ENCODE data around the gene COX20. TPM values are rescaled to one million over a fixed set of nuclear protein-coding genes. Genes with fewer than 3 reads are reported as not detected.

The COX20 gene
- total RNA-seq, 1 experiment from 2014 or later, result 55.0 TPM

DNA sequence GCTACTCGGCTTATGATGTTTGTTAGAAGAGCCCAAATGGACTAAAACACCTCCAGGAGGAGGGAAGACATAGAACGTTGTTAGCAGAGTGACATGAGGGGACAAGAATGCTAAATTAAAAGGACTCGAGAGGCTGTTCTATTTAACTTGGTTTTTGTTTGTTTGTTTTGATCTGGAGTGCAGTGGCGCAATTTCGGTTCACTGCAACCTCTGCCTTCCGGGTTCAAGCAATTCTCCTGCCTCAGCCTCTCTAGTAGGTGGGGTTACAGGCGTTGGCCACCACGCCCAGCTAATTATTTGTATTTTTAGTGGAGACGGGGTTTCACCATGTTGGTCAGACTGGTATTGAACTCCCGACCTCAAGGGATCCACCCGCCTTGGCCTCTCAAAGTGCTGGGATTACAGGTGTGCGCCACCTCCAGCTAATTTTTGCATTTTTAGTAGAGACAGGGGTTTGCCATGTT lies 33.9 kb downstream of the COX20 start:
- H3K4me3 ChIP-seq (ENCODE audit: low read depth in 2 of 2, low read length in 2 of 2), result no peak overlapping the region
- BruUV-seq (replicated peaks), result no TSS peak
- H3K9me3 ChIP-seq (ENCODE audit: control insufficient read depth, insufficient read depth, low read depth, low read length), result no peaks in the 10 kb centered on the region
- H3K36me3 ChIP-seq (ENCODE audit: control insufficient read depth, insufficient read depth, low read length), result no peaks in the 10 kb centered on the region
- ChIA-PET CTCF (no interaction called here), POLR2A (no interaction called here)
- H3K27ac ChIP-seq (ENCODE audit: low read length), result no peak overlapping the region
- intact Hi-C loops (cut with micrococcal nuclease; ENCODE audit: unreplicated experiment) (no loop called here), in situ Hi-C loops (cut with HindIII; ENCODE audit: low pct_unique_long_range_greater_than_20kb, low sequenced_read_pairs) (no loop called here)
- no peak for ATAC-seq
- DNase-seq (ENCODE audit: low read depth, low spot score), result no peak
- TF ChIP-seq SIN3A (IDR thresholded peaks at IDR 0.05; ENCODE audit: borderline replicate concordance, insufficient read depth, low read depth, low read length) (no peak), POLR2AphosphoS5 (IDR thresholded peaks at IDR 0.05; ENCODE audit: low read depth, low read length) (no peak), TCF7L2 (IDR thresholded peaks at IDR 0.05; ENCODE audit: low read depth, low read length) (no peak)
- TF ChIP-seq, protein P1, sequence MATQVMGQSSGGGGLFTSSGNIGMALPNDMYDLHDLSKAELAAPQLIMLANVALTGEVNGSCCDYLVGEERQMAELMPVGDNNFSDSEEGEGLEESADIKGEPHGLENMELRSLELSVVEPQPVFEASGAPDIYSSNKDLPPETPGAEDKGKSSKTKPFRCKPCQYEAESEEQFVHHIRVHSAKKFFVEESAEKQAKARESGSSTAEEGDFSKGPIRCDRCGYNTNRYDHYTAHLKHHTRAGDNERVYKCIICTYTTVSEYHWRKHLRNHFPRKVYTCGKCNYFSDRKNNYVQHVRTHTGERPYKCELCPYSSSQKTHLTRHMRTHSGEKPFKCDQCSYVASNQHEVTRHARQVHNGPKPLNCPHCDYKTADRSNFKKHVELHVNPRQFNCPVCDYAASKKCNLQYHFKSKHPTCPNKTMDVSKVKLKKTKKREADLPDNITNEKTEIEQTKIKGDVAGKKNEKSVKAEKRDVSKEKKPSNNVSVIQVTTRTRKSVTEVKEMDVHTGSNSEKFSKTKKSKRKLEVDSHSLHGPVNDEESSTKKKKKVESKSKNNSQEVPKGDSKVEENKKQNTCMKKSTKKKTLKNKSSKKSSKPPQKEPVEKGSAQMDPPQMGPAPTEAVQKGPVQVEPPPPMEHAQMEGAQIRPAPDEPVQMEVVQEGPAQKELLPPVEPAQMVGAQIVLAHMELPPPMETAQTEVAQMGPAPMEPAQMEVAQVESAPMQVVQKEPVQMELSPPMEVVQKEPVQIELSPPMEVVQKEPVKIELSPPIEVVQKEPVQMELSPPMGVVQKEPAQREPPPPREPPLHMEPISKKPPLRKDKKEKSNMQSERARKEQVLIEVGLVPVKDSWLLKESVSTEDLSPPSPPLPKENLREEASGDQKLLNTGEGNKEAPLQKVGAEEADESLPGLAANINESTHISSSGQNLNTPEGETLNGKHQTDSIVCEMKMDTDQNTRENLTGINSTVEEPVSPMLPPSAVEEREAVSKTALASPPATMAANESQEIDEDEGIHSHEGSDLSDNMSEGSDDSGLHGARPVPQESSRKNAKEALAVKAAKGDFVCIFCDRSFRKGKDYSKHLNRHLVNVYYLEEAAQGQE (IDR thresholded peaks at IDR 0.05; ENCODE audit: insufficient read depth in 1 of 2, low read depth in 2 of 2, low read length in 1 of 2), result no peak
- TF ChIP-seq, protein P2, sequence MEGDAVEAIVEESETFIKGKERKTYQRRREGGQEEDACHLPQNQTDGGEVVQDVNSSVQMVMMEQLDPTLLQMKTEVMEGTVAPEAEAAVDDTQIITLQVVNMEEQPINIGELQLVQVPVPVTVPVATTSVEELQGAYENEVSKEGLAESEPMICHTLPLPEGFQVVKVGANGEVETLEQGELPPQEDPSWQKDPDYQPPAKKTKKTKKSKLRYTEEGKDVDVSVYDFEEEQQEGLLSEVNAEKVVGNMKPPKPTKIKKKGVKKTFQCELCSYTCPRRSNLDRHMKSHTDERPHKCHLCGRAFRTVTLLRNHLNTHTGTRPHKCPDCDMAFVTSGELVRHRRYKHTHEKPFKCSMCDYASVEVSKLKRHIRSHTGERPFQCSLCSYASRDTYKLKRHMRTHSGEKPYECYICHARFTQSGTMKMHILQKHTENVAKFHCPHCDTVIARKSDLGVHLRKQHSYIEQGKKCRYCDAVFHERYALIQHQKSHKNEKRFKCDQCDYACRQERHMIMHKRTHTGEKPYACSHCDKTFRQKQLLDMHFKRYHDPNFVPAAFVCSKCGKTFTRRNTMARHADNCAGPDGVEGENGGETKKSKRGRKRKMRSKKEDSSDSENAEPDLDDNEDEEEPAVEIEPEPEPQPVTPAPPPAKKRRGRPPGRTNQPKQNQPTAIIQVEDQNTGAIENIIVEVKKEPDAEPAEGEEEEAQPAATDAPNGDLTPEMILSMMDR (IDR thresholded peaks at IDR 0.05), result no peak
- peaks cover 16% of the 10 kb centered on the region for H3K4me1 ChIP-seq (ENCODE audit: control insufficient read depth, insufficient read depth, low read length)
- no peaks in the 10 kb centered on the region for H3K27me3 ChIP-seq (ENCODE audit: control insufficient read depth, insufficient read depth, low read length)

DNA sequence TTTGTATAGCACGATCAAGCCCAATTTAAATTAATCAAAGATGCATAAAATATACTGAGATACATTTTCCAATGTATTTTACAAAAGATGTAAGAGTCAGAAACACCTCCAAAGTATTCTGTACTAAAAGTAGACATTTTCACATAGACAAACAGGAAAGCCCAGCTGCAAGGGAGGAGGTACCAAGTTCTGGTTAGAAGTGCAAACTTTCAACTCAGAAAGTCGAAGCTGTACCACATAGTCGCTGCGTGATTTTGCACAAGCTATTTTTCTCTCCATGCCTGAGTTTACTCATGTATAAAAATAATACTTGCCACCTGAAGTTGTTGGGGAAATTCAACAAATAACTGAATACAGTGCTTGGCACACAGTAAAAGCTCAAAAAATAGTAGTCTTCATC lies 34.5 kb downstream of the COX20 start:
- ATAC-seq (no peak), DNase-seq (ENCODE audit: low read depth, low spot score) (no peak)
- Histone ChIP-seq H3K36me3 (ENCODE audit: control insufficient read depth, insufficient read depth, low read length) (no peaks in the 10 kb centered on the region), H3K4me3 (ENCODE audit: low read depth in 2 of 2, low read length in 2 of 2) (no peak overlapping the region), H3K9me3 (ENCODE audit: control insufficient read depth, insufficient read depth, low read depth, low read length) (no peaks in the 10 kb centered on the region), H3K27me3 (ENCODE audit: control insufficient read depth, insufficient read depth, low read length) (no peaks in the 10 kb centered on the region), H3K27ac (ENCODE audit: low read length) (no peak overlapping the region), H3K4me1 (ENCODE audit: control insufficient read depth, insufficient read depth, low read length) (peaks cover 16% of the 10 kb centered on the region)
- ChIA-PET POLR2A (no interaction called here), CTCF (no interaction called here)
- BruUV-seq (replicated peaks), result no TSS peak
- in situ Hi-C loops (cut with HindIII; ENCODE audit: low pct_unique_long_range_greater_than_20kb, low sequenced_read_pairs), result no loop called here
- TF ChIP-seq TCF7L2 (IDR thresholded peaks at IDR 0.05; ENCODE audit: low read depth, low read length) (no peak), POLR2AphosphoS5 (IDR thresholded peaks at IDR 0.05; ENCODE audit: low read depth, low read length) (no peak), SIN3A (IDR thresholded peaks at IDR 0.05; ENCODE audit: borderline replicate concordance, insufficient read depth, low read depth, low read length) (no peak)
- TF ChIP-seq, protein P1 (IDR thresholded peaks at IDR 0.05; ENCODE audit: insufficient read depth in 1 of 2, low read depth in 2 of 2, low read length in 1 of 2), result no peak
- TF ChIP-seq, protein P2 (IDR thresholded peaks at IDR 0.05), result no peak
- intact Hi-C loops (cut with micrococcal nuclease; ENCODE audit: unreplicated experiment), result no loop called here

All from Panc1 (cell line).